HAP-1 (cell line): ENCODE measurements around the gene AGAP3.

Experiments used
- DNase-seq, 2 experiments: peaks; one replicate each; pipeline ENCODE4 v3.0.0-alpha.2; 2016 to 2020; ENCODE audit warnings: low spot score in 2 of 2
- H3K27me3 ChIP-seq: fragments of 250-450 bp; sonication (Bioruptor Pico); 2 replicates; pipeline ENCODE4 v1.5.1; 2020; ENCODE audit warnings: low read depth, mild to moderate bottlenecking, moderate library complexity
- H3K36me3 ChIP-seq: fragments of 250-450 bp; sonication (Bioruptor Pico); replicated peaks from 2 replicates; pipeline ENCODE4 v1.5.1; 2020; ENCODE audit warnings: mild to moderate bottlenecking
- H3K4me1 ChIP-seq: fragments of 250-450 bp; sonication (Bioruptor Pico); 2 replicates; pipeline ENCODE4 v1.5.1; 2020; ENCODE audit warnings: mild to moderate bottlenecking
- H3K4me3 ChIP-seq: fragments of 250-450 bp; sonication (Bioruptor Pico); 2 replicates; pipeline ENCODE4 v1.5.1; 2020; ENCODE audit warnings: mild to moderate bottlenecking, moderate library complexity
- H3K9me3 ChIP-seq: fragments of 250-450 bp; sonication (Bioruptor Pico); 2 replicates; pipeline ENCODE4 v1.5.1; 2020; ENCODE audit warnings: mild to moderate bottlenecking, moderate library complexity
- in situ Hi-C: fragments of 300-500 bp; cut with MboI; formaldehyde crosslinking; loops from 3 replicates; pipeline ENCODE4 v1.14.3; 2020; ENCODE audit warnings: low sequenced_read_pairs, inconsistent platforms, mixed read lengths

AGAP3 gene

DNA sequence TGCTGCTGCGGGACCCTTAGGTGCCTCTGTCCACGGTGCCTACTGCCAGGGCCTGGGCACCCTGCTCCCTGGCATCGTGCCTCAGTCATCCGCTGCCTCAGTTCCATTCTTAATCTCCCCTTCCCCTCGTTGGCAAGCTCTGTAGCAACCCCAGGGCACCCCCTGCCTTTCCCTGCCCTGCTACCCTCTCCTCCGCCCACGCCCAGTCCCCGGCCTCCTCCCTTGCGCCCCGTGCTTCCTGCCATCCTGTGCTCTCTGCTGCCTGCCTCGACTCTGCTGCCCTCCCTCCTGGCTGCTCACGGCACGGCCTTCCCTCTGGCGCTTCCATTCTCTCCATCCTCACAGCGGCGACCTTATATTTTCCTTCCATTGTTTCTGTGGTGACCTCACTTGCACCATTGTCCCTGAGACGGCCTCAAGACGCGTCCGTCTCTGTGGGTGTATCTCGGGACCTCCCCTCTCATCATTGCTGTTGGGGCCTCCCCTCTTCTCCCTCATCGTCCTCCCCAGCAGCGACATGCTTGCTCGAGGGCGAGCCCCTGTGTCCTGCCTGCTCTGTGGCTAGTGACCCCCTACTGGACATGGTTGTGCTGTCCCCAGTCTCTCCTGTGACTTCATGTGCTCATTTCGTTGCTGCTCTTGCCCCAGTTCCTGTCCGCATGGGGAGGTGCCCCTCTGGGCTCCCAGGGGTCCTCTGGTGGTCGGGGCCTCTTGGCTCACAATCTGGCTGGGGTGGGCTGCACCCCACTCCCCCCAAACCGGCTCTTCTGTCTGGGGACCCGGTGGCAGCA lies 35.3 kb downstream of the AGAP3 start:
- in situ Hi-C loops = loop anchor here (10.0 kb wide), 1 partner anchor 183 kb away; no protein-coding TSS in a partner anchor
- Histone ChIP-seq H3K4me3 (no peak overlapping the region), H3K27me3 (no peaks in the 10 kb centered on the region), H3K9me3 (no peaks in the 10 kb centered on the region), H3K36me3 (peaks cover 52% of the 10 kb centered on the region), H3K4me1 (no peaks in the 10 kb centered on the region)
- DNase-seq = no peak

DNA sequence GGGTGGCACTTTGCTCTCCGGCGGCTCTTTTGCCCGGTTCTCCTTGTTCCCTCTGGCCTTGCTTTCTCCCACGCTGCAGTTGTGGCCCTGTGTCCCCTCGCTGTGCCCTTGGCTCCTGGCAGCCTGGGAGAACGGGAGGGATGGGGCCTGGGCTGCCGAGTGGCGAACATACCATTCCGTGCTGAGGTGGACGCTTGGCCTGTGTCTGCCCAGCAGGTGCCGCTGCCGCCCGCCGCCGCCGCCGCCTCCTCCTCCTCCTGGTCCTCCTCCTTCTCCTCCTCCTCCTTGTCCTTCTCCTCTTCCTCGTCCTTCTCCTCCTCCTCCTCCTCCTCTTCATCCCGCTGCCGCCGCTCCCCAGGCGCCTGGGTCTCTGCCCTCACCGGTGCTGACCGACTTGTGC lies 36.0 kb downstream of the AGAP3 start:
- Histone ChIP-seq H3K4me3 (no peak overlapping the region), H3K27me3 (no peaks in the 10 kb centered on the region), H3K4me1 (no peaks in the 10 kb centered on the region), H3K36me3 (peaks cover 50% of the 10 kb centered on the region), H3K9me3 (no peaks in the 10 kb centered on the region)
- DNase-seq = no peak
- in situ Hi-C loops = loop anchor here (10.0 kb wide), 1 partner anchor 183 kb away; no protein-coding TSS in a partner anchor

DNA sequence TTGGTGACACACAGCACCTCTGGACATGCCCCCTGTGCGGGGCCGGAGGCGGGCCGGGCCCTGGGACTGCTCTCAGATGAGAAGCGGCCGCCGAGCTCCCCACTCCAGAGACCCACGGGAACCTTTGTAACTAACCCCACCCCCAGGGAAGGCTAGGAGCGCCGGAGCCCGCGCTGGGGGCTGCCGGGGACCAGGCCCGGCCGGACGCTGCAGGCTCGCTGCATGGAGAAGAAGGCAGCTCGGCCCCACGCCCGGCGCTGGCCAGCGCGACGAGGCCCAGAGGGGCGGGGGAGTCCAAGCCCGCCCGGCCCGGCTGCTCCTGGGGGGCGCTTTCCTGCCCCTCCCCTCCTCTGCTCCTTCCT lies 36.5 kb downstream of the AGAP3 start:
- in situ Hi-C loops = loop anchor here (10.0 kb wide), 1 partner anchor 182 kb away; no protein-coding TSS in a partner anchor
- DNase-seq = no peak
- Histone ChIP-seq H3K4me3 (no peak overlapping the region), H3K36me3 (peaks cover 53% of the 10 kb centered on the region), H3K27me3 (no peaks in the 10 kb centered on the region), H3K4me1 (no peaks in the 10 kb centered on the region), H3K9me3 (no peaks in the 10 kb centered on the region)

DNA sequence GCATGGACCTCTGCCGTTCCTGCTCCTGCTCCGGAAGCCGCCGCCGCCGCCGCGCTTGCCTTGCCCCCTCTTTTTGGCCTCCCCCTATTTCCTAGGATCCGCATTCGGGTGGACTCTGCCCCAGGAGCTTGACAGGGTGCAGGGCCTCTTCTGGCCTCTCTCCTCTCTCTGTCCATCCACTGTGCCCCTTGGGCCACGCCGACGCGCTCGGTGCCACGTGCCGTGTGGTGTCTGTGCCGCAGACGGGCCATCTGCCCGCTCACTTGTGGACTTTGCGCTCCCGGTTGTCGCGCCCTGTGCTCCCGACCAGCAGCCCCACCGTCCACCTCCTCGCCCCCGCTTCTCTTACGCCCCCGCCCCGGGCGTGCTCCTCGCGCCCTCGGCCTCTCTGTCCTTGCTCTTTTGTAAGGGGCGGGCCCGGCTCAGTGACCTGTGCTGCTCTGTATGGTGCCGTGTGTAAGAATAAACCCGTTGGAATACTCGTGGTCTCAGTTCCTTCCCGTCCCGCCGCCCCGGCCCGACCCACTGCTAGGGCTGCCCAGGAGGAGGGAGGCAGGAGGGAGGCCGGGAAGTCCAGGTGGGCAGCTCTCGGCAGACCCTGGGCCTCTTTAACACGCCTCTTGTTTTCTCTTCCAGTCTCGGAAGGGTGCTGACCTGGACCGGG lies 37.0 kb downstream of the AGAP3 start:
- in situ Hi-C loops = loop anchor here (10.0 kb wide), 1 partner anchor 182 kb away; no protein-coding TSS in a partner anchor
- Histone ChIP-seq H3K4me1 (no peaks in the 10 kb centered on the region), H3K9me3 (no peaks in the 10 kb centered on the region)

DNA sequence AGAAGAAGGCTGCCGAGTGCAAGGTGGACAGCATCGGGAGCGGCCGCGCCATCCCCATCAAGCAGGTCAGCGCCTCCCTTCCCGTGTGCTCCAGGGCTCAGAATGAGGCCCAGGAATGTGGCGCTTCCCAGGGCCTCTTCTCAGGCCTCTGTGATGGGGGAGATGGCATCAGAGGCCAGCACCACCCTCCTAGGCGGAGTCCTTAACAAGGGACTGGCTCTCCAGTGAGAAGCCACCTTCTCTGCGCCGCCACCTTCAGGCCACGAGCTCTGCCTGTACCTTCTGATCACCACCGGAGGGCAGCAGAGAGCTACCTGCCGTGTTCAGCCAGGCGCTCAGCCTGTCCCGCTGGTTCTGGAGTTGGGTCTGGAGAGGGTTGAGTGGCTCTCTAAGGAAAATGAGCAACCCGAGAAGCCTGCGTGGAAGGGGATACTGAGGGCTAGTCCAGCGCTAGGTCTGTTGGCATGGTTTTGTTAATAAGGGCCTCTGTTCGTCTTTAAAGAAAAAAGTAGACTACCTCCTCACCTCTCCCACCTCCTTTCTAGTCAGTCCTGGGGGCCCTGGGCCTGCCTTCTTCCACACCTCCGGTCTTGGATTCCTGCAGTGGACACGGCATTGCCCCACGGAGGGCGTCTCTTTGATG lies 37.7 kb downstream of the AGAP3 start:
- Histone ChIP-seq H3K4me3 (no peak overlapping the region), H3K27me3 (no peaks in the 10 kb centered on the region), H3K36me3 (peaks cover 51% of the 10 kb centered on the region), H3K4me1 (no peaks in the 10 kb centered on the region), H3K9me3 (no peaks in the 10 kb centered on the region)
- peak; percentile 69 to 90 for DNase-seq
- in situ Hi-C loops = loop anchor here (10.0 kb wide), 1 partner anchor 181 kb away; no protein-coding TSS in a partner anchor

More for the DNA sequence above, 37.0 kb downstream of the AGAP3 start:
- peaks cover 53% of the 10 kb centered on the region for H3K36me3 ChIP-seq
- H3K4me3 ChIP-seq = no peak overlapping the region
- peak in 1 of 2 experiments; percentile 21 for DNase-seq
- no peaks in the 10 kb centered on the region for H3K27me3 ChIP-seq

DNA sequence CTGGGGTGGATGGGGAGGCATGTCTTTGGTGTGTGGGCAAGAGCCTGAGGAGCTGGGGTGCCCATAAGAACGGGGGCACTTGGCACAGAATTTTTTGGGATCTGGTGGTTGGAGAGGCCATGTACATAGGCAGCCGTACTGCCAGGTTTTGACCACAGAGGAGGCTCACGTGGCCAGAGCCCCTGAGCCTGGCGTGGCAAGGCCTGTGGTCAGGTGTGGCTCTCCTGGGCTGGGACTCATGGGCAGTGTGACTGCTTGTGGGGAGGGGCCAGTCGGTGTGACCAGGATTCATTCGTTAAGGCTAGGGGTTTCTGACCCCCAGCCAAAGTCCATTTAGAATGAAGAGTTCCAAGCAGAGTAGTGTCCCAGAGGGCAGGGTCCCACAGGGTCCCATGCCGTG lies 38.2 kb downstream of the AGAP3 start:
- DNase-seq = no peak
- in situ Hi-C loops = loop anchor here (10.0 kb wide), 1 partner anchor 180 kb away; no protein-coding TSS in a partner anchor
- Histone ChIP-seq H3K4me1 (no peaks in the 10 kb centered on the region), H3K4me3 (no peak overlapping the region), H3K36me3 (peaks cover 50% of the 10 kb centered on the region), H3K9me3 (no peaks in the 10 kb centered on the region), H3K27me3 (no peaks in the 10 kb centered on the region)

DNA sequence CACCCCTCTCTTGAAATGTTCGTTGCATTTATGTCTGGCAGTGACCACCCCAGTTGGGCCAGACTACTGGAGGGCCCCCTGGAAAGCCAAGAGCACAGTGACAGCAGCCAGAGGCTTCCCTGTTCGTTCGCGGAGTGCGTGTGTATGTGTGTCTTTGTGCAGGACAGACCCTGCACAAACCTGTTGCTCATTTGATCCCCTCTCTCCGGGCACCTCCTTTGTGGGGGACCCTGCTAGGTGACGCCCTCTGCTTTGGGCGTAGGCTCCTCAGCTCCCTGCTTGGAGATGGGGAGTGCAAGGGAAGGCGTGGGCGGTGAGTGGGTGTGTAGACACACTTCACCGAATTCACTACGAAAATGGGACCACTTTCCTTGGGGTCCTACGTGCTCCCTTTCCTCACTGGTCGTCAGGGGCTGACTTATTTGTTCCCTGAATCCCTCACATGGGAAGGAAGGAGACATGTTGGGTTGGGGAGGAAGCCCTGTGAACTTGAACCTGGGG lies 38.7 kb downstream of the AGAP3 start:
- DNase-seq = no peak
- Histone ChIP-seq H3K27me3 (no peaks in the 10 kb centered on the region), H3K4me1 (no peaks in the 10 kb centered on the region), H3K36me3 (peaks cover 49% of the 10 kb centered on the region), H3K9me3 (no peaks in the 10 kb centered on the region), H3K4me3 (no peak overlapping the region)
- in situ Hi-C loops = loop anchor here (10.0 kb wide), 1 partner anchor 180 kb away; no protein-coding TSS in a partner anchor

DNA sequence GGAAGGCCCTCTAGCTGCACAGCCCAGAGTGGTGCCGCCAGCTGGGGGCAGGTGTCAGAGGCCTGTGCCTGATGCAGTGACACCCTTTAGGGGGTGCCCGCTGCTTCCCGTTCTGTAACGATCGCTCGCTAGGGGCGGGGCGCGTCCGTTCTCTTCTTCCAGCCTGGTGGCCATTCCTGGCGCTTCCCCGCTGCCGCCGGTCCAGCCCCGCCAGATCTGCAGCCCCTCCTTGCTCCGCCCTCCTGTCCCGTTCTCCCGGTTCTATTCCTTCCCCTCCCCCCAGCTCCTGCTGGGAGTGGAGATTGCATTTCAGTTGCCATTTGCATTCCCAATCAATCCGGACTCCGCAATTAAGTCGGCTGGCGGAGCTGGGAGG lies 39.2 kb downstream of the AGAP3 start:
- in situ Hi-C loops = loop anchor here (10.0 kb wide), 1 partner anchor 179 kb away; no protein-coding TSS in a partner anchor
- DNase-seq = no peak
- Histone ChIP-seq H3K36me3 (peaks cover 49% of the 10 kb centered on the region), H3K27me3 (no peaks in the 10 kb centered on the region), H3K4me1 (no peaks in the 10 kb centered on the region), H3K4me3 (no peak overlapping the region), H3K9me3 (no peaks in the 10 kb centered on the region)

GRCh38 chr7:151125846-151126481 lies 39.7 kb downstream of the AGAP3 start:
- no peaks in the 10 kb centered on the region for H3K4me1 ChIP-seq

DNA sequence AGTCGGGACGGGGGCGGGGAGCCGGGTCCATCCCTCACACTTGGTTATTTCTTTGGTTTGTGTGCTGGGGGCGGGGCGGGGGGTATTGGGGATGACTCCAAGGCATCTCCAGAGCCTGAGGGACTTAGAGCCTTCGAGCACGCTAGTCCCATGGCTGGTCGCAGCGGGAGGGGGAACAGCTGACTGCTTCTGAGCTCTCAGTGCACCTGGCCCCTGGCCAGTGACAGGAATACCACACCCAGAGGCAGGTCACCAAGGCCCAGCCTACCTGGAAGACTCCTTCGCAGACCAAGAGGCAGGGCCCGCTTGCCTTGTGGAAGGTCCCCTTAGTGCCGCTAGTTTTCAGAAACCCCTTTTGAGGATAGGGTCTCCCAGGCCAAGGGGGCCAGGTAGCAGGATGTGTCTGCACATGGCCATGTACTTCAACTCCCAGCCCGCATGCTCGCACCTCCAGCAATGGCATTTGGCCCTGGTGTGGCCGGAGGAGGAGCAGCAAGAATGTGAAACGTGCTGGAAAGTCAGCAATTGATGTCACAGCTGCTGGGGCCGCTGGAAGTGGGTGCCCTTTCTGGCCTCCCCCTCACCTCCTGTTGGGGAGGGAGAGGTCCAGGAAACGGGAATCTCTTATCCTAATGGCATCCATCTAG lies 40.3 kb downstream of the AGAP3 start:
- Histone ChIP-seq H3K9me3 (no peaks in the 10 kb centered on the region), H3K27me3 (no peaks in the 10 kb centered on the region), H3K4me3 (no peak overlapping the region), H3K36me3 (peaks cover 52% of the 10 kb centered on the region), H3K4me1 (no peaks in the 10 kb centered on the region)
- in situ Hi-C loops = loop anchor here (10.0 kb wide), 1 partner anchor 178 kb away; no protein-coding TSS in a partner anchor
- DNase-seq = no peak

More at GRCh38 chr7:151125846-151126481, 39.7 kb downstream of the AGAP3 start:
- H3K4me3 ChIP-seq = no peak overlapping the region
- in situ Hi-C loops = loop anchor here (10.0 kb wide), 1 partner anchor 179 kb away; no protein-coding TSS in a partner anchor
- H3K9me3 ChIP-seq = no peaks in the 10 kb centered on the region
- H3K36me3 ChIP-seq = peaks cover 47% of the 10 kb centered on the region
- H3K27me3 ChIP-seq = no peaks in the 10 kb centered on the region
- DNase-seq = no peak

GRCh38 chr7:151128144-151128543 lies 41.9 kb downstream of the AGAP3 start:
- no peak overlapping the region for H3K4me3 ChIP-seq
- in situ Hi-C loops = loop anchor here (10.0 kb wide), 1 partner anchor 177 kb away; no protein-coding TSS in a partner anchor
- no peak for DNase-seq
- H3K36me3 ChIP-seq = peaks cover 57% of the 10 kb centered on the region
- no peaks in the 10 kb centered on the region for H3K27me3 ChIP-seq
- H3K9me3 ChIP-seq = no peaks in the 10 kb centered on the region
- no peaks in the 10 kb centered on the region for H3K4me1 ChIP-seq

DNA sequence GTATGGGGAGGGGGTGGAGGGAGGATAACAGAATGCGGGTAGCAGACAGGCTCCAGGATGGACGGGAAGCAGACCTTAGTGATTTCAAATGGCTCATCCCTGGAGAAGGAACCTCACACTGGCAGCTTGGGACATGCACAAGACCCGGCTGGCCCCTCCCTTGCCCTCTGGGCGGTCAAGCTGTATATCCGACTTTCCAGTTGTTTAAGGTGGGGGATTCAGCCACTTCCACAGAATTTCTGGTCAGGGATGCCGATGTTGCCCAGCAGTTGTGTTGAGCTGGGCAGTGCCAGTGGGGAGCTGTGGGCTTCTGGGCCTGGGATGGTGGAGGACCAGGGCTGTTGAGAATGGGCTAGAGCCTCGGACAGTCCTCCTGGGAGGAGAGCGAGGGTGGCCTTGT lies 42.4 kb downstream of the AGAP3 start:
- in situ Hi-C loops = loop anchor here (10.0 kb wide), 1 partner anchor 176 kb away; no protein-coding TSS in a partner anchor
- no peaks in the 10 kb centered on the region for H3K9me3 ChIP-seq
- DNase-seq = no peak
- no peaks in the 10 kb centered on the region for H3K27me3 ChIP-seq
- peaks cover 57% of the 10 kb centered on the region for H3K36me3 ChIP-seq
- no peaks in the 10 kb centered on the region for H3K4me1 ChIP-seq
- H3K4me3 ChIP-seq = no peak overlapping the region
